GM18526 (cell line): ENCODE measurements around the gene MSH3.

ENCODE experiments used
- POLR2A ChIP-seq: IDR thresholded peaks from 3 replicates; pipeline ENCODE4 v1.6.1; 2011; ENCODE audit not compliant: insufficient read length; ENCODE audit errors: extremely low read depth

The MSH3 gene

DNA sequence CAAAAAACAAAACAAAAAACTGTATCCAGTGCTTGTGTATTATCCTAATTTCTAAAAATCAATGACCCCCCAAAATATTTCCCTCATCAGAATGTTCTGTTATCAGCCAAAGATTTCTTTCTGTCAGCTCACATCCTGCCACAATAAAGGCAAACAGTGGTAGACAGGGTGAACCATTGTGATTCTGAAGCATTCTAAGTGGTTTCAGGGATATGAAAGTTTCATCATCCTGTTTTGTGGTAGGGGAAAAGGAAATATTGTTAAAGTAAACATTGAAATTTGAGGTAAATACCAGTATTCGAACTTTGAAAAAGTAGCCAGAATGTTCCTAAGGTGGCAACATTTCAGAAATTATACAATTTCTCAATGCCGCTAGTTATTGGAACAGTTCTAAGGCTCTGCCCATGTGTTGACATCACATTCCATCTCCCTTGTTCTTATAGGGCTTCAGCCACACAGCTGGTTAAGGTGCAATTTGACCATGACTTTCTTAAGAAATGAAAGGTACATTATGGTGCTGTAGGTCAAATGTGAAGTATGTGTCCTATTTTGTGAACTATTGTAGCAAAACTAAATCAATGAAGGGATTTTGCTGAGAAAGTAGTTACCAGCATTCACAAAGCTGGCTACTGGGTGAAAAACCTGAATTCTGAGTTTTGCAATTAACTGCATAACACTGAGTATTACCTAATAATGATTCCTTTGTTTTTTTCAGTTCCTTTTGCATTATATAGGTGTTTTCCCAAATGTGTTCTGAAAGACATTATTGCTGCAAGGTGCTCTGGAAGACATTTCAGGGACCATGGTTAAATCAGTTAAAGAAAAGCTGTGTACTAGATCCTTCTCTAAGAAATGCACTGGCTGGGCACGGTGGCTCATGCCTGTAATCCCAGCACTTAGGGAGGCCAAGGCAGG lies 198.1 kb downstream of the MSH3 start:
- no peak for TF ChIP-seq POLR2A

DNA sequence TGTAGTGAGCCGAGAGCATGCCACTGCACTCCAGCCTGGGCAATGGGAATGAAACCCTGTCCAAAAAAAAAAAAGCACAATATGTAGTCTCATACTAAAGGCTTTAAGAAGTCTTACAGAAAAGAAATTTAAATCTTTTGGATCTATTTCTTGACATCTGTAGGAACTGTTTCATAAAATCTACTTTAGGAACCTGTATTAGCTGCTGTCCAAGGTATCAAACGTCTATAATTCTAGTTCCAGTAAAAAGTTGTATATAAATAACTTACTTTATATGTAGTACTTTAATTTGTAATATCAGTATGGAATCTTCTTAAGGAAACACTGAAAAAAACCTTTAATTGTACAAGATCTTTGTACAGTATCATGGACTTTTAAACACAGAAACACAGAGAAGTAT lies 199.0 kb downstream of the MSH3 start:
- TF ChIP-seq POLR2A, result no peak

DNA sequence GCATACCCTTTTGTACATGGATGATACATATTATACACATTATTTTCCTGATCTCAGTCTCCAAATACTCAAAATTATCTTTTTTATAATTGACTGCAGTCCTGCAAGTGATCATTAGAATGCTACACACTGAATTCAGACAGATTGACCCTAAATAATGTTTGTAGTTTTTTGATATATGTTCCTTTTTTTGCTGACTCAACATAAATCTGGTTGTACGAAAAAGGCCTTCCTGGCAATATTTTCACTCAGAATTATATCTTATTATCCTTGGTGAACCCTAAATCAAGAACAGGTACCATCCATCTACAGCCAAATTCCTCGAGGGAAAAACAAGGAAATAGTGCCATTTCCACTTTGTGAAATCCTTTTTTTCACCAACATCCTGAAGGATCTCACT lies 200.1 kb downstream of the MSH3 start:
- TF ChIP-seq POLR2A, result no peak

GRCh38 chr5:80860924-80861613 lies 206.6 kb downstream of the MSH3 start:
- TF ChIP-seq POLR2A, result no peak

- no peak for TF ChIP-seq POLR2A
These were observed 209.3 kb downstream of the MSH3 start for GRCh38 chr5:80863708-80864107.

- TF ChIP-seq POLR2A, result no peak
These were observed 209.7 kb downstream of the MSH3 start for GRCh38 chr5:80864109-80864508.

DNA sequence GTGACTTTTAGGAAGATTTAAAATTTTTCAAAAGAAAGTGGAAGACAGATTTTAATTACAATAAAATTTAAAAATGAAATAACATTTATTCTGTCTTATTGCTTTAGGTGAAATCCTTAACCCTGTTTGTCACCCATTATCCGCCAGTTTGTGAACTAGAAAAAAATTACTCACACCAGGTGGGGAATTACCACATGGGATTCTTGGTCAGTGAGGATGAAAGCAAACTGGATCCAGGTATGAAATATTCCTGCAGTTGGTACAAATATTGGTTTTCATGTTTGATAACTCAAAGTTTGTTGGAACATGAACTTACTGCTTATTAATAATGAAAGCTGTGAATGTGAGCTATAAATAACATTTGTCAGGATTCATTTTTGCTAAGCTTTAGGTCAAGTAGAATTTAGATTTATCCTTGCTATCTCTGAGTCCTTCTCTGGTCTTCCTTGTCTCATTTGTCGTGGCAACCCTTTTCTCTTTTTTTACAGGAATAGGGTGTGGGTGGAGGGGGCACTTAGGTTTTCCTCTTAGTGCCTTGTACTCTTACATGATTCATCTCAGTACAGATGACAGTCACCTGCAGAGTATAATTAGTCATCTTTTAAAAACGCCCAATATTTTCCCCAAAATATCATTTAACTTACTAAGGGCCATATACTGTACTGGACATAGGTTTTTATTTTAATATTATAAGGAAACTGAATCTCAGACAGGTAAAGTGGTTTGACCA lies 210.4 kb downstream of the MSH3 start:
- TF ChIP-seq POLR2A, result no peak

DNA sequence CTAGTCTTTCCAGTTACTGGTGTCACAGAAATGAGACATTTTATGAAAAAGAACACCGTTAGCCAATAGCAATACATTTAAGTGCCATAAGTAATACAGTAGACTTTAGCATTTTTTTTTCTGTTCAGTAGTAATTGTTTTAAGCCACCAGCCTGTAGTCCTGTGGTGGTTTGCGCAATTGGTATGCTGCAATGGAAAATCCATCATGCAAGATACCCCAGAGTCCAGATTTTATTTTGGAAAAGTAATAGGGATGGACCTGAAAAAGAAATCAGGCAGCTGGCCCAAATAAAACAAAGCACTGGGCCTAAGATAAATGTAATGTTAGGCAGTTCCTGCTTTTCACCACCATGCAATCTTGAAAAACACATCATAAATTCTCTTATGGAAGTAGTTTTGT lies 211.1 kb downstream of the MSH3 start:
- TF ChIP-seq POLR2A, result no peak

- TF ChIP-seq POLR2A, result no peak
These were observed 211.9 kb downstream of the MSH3 start for GRCh38 chr5:80866371-80866770.

- TF ChIP-seq POLR2A, result no peak
These were observed 212.8 kb downstream of the MSH3 start for GRCh38 chr5:80867233-80867632.

DNA sequence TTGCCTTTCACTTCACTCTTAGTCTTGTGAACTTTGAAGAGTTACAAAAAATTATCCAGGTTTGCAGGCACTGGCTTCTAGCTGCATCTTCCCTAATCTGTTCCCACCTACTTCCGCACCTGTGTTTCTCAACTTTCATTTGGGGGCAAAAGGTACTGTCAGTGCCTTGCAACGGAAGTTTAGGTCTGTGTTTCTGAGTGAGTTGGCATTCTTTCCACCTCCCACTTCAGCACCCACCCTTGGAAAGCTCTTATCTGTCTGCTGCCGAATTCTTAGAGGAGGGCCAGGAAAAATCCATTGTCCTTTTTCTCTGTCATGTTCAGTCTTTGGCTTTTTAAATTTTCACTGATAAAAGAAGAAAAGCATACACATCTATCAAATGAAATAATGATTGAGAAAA lies 216.0 kb downstream of the MSH3 start:
- no peak for TF ChIP-seq POLR2A

GRCh38 chr5:80871541-80871961 lies 217.1 kb downstream of the MSH3 start:
- no peak for TF ChIP-seq POLR2A

DNA sequence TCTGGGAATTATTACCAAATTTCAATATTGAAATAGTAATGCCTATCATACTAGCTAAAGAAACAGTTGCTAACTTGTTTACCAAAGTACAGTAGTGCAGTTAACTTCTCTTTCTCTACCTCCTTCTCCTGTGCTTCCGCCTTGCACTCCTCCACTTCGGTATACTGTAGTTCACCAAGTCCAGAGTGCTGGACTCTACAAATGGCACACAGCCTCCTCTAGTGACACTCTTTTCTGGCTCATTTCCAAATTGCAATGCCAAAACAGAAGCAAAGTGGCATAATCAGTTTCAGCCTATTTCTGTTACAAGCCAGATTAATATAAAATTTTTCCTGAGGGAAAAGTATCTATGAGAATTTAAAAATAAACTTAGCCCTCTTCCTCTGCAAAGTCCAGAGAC lies 219.7 kb downstream of the MSH3 start:
- TF ChIP-seq POLR2A, result no peak

DNA sequence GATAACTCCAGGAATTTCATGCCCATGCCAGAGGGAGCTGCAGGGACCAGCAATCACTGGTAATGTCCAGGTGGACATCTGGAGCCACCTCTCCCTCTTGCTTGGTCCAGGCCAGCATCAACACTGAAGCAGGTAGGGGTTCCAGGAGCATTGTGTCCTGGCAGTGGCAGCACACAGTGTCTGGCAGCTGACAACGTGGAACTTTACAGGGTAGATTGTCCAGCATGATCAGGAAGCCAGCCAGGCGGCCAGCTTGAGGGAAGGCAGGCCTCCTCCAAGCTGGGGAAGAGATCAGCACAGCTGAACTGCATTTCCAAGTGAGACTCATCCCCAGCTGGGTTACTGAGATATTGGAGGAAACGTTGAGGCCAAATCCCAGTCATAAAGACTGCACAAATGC lies 223.1 kb downstream of the MSH3 start:
- TF ChIP-seq POLR2A, result no peak

DNA sequence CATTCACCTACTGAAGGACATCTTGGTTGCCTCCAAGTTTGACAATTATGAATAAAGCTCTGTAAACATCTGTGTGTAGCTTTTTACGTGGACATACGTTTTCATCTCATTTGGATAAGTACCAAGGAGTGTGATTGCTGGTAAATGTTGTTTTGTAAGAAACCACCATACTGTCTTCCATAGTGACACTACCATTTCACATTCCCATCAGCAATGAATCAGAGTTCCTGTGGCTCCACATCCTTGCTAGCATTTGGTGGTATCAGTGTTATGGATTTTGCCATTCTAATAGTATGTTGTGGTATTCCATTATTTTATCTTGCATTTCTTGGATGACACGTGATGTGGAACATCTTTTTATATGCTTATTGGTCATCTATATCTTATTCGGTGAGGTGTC lies 227.3 kb downstream of the MSH3 start:
- TF ChIP-seq POLR2A, result no peak
